GM18951 (cell line): ENCODE measurements around the gene SYNPR.

Experiments
- POLR2A ChIP-seq: IDR thresholded peaks from 4 replicates; pipeline ENCODE4 v1.6.1; 2011; ENCODE audit warnings: mild to moderate bottlenecking; ENCODE audit not compliant: insufficient read length, insufficient read depth; ENCODE audit errors: extremely low read depth
- in situ Hi-C: fragments of 300-500 bp; cut with MboI; formaldehyde crosslinking; loops from one replicate; pipeline ENCODE4 v1.12.0; 2022; ENCODE audit warnings: low sequenced_read_pairs, mixed read lengths, inconsistent platforms; ENCODE audit not compliant: unreplicated experiment

The SYNPR gene

GRCh38 chr3:63519426-63519825 lies 241.3 kb downstream of the SYNPR start:
- no peak for TF ChIP-seq POLR2A
- in situ Hi-C loops, result no loop called here

GRCh38 chr3:63521657-63522056 lies 243.5 kb downstream of the SYNPR start:
- TF ChIP-seq POLR2A, result no peak

GRCh38 chr3:63523100-63523499 lies 245.0 kb downstream of the SYNPR start:
- in situ Hi-C loops, result no loop called here
- no peak for TF ChIP-seq POLR2A

More at GRCh38 chr3:63521657-63522056, 243.5 kb downstream of the SYNPR start:
- in situ Hi-C loops, result no loop called here

DNA sequence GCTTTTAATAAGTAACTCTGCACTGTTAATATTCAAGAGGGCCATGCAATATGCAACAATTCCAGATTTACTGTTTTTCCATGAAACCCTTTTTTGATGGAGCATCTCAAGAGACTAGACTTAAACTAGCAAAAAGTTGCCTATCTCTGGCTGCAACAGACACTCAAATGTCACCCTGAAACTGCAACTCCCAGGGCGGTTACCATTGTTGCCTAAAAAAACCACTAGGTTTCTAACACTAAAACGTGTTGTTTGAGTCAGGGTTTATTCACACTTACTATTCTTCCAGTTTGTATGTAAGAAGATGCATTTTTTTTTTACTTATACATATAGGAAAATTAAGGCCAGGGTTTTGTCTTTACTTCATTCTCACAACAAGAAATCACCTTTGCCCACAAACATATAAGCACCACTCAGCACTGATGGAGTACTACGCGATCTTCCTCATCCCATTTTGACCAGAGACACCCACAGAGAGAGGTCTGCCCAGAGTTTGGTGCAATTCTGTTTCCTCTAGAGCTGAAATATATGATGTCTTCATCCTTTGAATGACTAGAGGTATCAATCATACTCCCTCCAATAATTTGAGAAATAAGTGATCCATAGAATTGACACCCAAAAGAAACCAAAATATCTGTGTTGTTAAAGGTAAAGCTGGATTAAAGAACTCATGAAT lies 250.4 kb downstream of the SYNPR start:
- in situ Hi-C loops, result no loop called here
- TF ChIP-seq POLR2A, result no peak

GRCh38 chr3:63532521-63532920 lies 254.4 kb downstream of the SYNPR start:
- in situ Hi-C loops, result no loop called here
- no peak for TF ChIP-seq POLR2A

DNA sequence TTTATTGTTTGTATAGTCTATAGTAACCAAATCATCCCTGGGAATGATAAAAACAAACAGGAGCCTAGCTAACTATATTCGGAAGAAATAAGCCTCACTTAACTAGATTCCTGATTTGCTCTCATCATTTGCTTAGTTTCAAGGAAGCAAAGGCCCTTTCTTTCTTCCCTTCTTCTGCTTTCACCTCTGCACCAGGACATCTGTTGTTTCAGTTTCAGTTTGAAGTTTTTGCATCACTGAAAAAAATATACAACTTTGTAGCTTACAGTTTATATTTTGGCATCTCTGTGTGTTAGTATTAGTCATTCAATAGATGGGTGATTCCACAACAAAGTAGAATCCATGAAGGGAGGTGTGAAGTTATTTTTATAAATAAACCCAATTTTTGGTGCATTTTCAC lies 260.8 kb downstream of the SYNPR start:
- TF ChIP-seq POLR2A, result no peak
- in situ Hi-C loops, result no loop called here

- in situ Hi-C loops, result no loop called here
- TF ChIP-seq POLR2A, result no peak
Measured at GRCh38 chr3:63555767-63556166, 277.7 kb downstream of the SYNPR start.

DNA sequence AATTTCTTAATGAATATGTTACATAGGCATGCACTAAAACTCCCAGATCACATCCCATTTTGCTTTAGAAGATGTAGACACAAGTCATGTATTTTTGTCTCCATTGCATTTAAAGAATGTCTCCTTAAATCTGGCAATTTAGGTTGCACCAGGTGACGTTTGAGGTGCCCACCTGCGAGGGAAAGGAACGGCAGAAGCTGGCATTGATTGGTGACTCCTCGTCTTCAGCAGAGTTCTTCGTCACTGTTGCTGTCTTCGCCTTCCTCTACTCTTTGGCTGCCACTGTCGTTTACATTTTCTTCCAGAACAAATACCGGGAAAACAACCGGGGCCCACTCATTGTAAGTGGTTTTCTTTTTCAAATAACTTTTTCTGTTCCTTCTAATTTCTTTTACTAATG lies 278.3 kb downstream of the SYNPR start:
- TF ChIP-seq POLR2A, result no peak
- in situ Hi-C loops, result no loop called here

GRCh38 chr3:63557912-63558311 lies 279.8 kb downstream of the SYNPR start:
- TF ChIP-seq POLR2A, result no peak
- in situ Hi-C loops, result no loop called here

- TF ChIP-seq POLR2A, result no peak
- in situ Hi-C loops, result no loop called here
Measured at GRCh38 chr3:63559884-63560283, 281.8 kb downstream of the SYNPR start.

GRCh38 chr3:63561879-63562278 lies 283.8 kb downstream of the SYNPR start:
- TF ChIP-seq POLR2A, result no peak

GRCh38 chr3:63562323-63562722 lies 284.2 kb downstream of the SYNPR start:
- no peak for TF ChIP-seq POLR2A
- in situ Hi-C loops, result no loop called here

More at GRCh38 chr3:63561879-63562278, 283.8 kb downstream of the SYNPR start:
- in situ Hi-C loops, result no loop called here

GRCh38 chr3:63563572-63563971 lies 285.5 kb downstream of the SYNPR start:
- in situ Hi-C loops, result no loop called here
- no peak for TF ChIP-seq POLR2A

DNA sequence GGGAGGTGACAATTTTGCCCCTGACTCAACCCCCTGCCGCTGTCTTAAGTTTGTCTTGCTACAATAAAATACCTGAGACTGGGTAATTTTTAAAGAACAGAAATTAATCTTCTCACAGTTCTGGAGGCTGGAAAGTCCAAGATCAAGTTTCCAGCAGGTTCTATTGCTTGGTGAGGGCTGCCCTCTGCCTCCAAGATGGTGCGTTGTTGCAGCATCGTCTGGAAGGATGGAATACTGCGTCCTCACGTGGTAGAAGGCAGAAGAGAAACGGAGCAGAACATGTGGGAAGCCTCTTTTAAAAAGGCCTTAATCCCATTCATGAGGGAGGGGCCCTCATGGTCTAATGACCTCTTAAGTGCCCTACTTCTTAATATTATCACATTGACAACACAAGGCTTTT lies 287.1 kb downstream of the SYNPR start:
- in situ Hi-C loops, result no loop called here
- TF ChIP-seq POLR2A, result no peak

DNA sequence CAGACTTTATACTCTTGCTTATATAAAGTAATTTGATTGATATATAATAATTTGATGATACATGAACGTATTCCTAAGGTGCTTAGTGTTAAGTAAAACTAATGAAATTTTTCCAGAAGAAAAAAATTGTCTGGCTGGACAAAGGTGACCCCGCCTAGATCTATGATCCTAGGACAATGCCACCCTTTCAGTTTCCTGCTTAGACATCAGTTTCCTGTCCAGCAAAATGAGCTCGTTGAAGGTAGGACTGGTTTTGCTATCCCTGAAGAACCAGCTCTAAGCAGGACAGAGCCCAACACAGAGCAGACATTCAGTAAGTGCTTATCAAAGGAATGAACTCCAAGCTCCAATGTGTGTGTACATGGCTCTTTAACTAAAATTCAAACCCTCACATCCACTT lies 293.6 kb downstream of the SYNPR start:
- no peak for TF ChIP-seq POLR2A
- in situ Hi-C loops, result no loop called here
